HAP-1 (cell line): ENCODE results near the gene PPP2R1B.
A peak's percentile ranks its signal among the peaks of the same experiment; 100 is the strongest.
"Not testable (repeated sequence)": the region's sequence is repeated elsewhere in the genome, so short reads cannot be mapped to it uniquely, and the experiment has no call there.

Experiments used
- DNase-seq, 2 experiments: peaks; one replicate each; pipeline ENCODE4 v3.0.0-alpha.2; 2016 to 2020; ENCODE audit warnings: low spot score in 2 of 2
- H3K27me3 ChIP-seq: fragments of 250-450 bp; sonication (Bioruptor Pico); 2 replicates; pipeline ENCODE4 v1.5.1; 2020; ENCODE audit warnings: low read depth, mild to moderate bottlenecking, moderate library complexity
- H3K36me3 ChIP-seq: fragments of 250-450 bp; sonication (Bioruptor Pico); replicated peaks from 2 replicates; pipeline ENCODE4 v1.5.1; 2020; ENCODE audit warnings: mild to moderate bottlenecking
- H3K4me1 ChIP-seq: fragments of 250-450 bp; sonication (Bioruptor Pico); 2 replicates; pipeline ENCODE4 v1.5.1; 2020; ENCODE audit warnings: mild to moderate bottlenecking
- H3K4me3 ChIP-seq: fragments of 250-450 bp; sonication (Bioruptor Pico); 2 replicates; pipeline ENCODE4 v1.5.1; 2020; ENCODE audit warnings: mild to moderate bottlenecking, moderate library complexity
- H3K9me3 ChIP-seq: fragments of 250-450 bp; sonication (Bioruptor Pico); 2 replicates; pipeline ENCODE4 v1.5.1; 2020; ENCODE audit warnings: mild to moderate bottlenecking, moderate library complexity
- in situ Hi-C: fragments of 300-500 bp; cut with MboI; formaldehyde crosslinking; loops from 3 replicates; pipeline ENCODE4 v1.14.3; 2020; ENCODE audit warnings: low sequenced_read_pairs, inconsistent platforms, mixed read lengths

The PPP2R1B gene

DNA sequence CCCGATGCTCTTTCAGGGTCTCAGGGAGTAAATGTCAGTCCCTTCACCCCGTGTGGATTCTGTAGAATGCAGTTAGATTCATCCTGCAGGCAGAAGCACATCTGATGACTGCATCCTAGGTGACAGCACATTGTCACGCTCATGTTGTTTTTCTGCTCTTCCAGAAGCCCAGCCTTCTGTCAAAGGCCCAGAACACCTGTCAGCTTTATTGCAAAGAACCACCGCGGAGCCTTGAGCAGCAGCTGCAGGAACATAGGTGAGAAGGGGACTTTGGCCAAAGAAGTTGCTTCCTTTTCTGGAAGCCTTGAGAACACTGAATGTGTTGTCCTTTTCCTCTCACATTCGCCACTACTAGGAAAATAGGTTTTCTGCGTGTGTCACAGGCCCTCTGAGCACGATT is 43.7 kb downstream of the PPP2R1B start:
- peaks cover 42% of the 10 kb centered on the region for H3K36me3 ChIP-seq
- in situ Hi-C loops = no loop called here
- no peak for DNase-seq
- peaks cover 16% of the 10 kb centered on the region for H3K4me1 ChIP-seq
- no peak overlapping the region for H3K4me3 ChIP-seq
- no peaks in the 10 kb centered on the region for H3K27me3 ChIP-seq
- H3K9me3 ChIP-seq = no peaks in the 10 kb centered on the region

DNA sequence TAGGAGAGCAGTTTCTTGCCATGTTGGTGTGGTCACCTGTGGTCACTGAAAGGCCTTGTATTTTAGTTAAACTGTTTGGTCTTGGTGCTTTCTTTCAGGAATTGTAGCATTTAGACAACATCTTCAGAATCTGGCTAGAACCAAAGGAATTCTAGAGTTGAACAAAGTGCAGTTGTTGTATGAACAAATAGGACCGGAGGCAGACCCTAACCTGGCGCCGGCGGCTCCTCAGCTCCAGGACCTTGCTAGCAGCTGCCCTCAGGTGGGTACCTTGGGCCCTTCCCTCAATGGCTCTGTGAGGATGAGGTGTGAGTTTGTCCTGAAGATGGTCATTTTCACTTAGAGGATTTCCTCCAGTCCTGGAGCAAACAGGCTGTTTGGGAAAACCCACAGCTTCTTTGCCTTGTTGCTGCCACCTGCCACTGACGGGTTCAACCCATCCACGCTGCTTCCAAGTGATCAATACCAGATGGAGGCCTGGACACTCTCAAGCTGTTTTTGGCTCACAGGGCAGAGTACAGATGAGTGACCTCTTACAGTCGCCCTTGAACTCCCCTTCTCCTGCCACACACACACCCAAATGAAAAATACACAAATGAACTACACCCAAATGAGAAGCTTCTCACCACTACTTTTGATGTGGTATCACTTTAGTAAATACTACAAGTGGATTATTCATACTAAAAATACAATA is 45.2 kb downstream of the PPP2R1B start:
- peaks cover 16% of the 10 kb centered on the region for H3K4me1 ChIP-seq
- H3K27me3 ChIP-seq = no peaks in the 10 kb centered on the region
- DNase-seq = no peak
- in situ Hi-C loops = no loop called here
- no peak overlapping the region for H3K4me3 ChIP-seq
- no peaks in the 10 kb centered on the region for H3K9me3 ChIP-seq
- peaks cover 42% of the 10 kb centered on the region for H3K36me3 ChIP-seq

DNA sequence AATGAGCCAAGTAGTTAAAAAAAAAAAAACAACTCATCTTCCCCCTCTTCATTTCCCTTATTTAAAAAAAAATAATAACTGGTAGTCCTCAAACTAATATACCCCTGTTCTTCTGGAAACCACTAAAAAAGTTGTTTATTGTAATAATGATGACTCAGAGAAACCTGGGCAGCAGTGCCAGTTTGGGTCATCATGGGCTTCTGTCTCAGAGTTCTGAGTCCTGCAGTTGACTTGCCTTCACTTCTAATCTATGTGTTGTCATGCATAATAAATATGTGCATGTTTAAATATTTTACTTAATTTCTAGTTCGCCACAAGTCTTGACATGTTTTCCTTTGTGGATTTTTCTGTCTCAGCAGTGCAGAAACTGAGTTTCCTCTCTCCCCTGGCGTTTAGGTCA is 46.8 kb downstream of the PPP2R1B start:
- Histone ChIP-seq H3K36me3 (peaks cover 41% of the 10 kb centered on the region), H3K9me3 (no peaks in the 10 kb centered on the region), H3K4me1 (peaks cover 16% of the 10 kb centered on the region), H3K4me3 (no peak overlapping the region), H3K27me3 (no peaks in the 10 kb centered on the region)
- in situ Hi-C loops = no loop called here
- DNase-seq = no peak

DNA sequence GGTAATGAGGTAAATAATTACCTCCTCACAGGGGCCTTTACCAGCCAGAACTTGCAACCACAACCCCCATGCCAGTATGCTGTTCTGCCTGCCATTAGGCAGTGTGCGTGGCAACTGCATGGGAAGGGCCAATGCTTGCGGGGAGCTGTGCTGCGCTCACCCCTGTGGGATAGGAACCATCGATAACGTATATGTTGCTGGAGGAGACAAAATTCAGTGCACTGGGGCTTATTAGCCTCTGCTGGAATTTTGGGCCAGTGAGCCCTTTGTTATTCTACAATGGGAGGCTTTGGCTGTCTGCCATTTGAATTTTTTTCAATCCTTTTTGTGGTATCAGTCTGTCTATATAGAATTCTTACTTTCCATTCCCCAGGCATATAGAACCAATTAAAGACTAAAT is 47.3 kb downstream of the PPP2R1B start:
- Histone ChIP-seq H3K4me1 (peaks cover 16% of the 10 kb centered on the region), H3K9me3 (no peaks in the 10 kb centered on the region), H3K4me3 (no peak overlapping the region; the same call in 1 of the 2 replicates), H3K36me3 (peaks cover 36% of the 10 kb centered on the region), H3K27me3 (no peaks in the 10 kb centered on the region)
- in situ Hi-C loops = no loop called here
- peak; percentile 77 to 89 for DNase-seq

DNA sequence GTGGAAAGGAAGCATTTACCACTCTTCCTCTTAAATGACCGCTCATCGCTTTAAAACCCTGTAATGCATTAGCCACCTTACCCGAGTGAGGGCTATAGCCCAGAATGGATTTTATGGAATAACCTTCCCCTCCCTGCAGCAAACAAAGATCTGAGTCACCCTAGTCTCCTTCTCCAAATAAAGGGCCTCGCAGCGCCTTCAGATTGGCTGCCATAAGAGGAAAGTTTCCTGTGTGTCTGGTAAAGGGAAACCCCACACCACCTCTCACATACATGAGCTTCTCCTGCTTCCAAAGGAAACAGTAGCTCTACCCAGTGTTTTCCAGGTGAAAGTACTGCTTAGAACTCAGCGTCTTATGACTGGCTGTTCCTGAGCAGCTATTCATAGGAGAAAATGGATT is 47.8 kb downstream of the PPP2R1B start:
- DNase-seq = peak; percentile 31 to 49
- Histone ChIP-seq H3K4me1 (peaks cover 16% of the 10 kb centered on the region), H3K27me3 (no peaks in the 10 kb centered on the region), H3K9me3 (no peaks in the 10 kb centered on the region), H3K4me3 (no peak overlapping the region; the same call in 1 of the 2 replicates), H3K36me3 (peaks cover 35% of the 10 kb centered on the region)
- in situ Hi-C loops = no loop called here

DNA sequence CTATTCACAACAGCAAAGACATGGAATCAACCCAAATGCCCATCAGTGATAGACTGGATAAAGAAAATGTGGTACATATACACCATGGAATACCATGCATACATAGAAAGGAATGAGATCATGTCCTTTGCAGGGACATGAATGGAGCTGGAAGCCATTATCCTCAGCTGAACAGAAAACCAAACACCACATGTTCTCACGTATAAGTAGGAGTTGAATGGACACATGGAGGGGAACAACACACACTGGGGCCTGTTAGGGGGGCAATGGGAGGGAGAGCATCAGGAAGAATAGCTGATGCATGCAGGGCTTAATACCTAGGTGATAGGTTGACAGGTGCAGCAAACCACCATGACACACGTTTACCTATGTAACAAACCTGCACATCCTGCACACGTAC is 48.5 kb downstream of the PPP2R1B start:
- H3K27me3 ChIP-seq, H3K4me3 ChIP-seq, H3K9me3 ChIP-seq, in situ Hi-C loops, DNase-seq: not testable (repeated sequence)
- Histone ChIP-seq H3K36me3 (peaks cover 36% of the 10 kb centered on the region), H3K4me1 (peaks cover 16% of the 10 kb centered on the region)

DNA sequence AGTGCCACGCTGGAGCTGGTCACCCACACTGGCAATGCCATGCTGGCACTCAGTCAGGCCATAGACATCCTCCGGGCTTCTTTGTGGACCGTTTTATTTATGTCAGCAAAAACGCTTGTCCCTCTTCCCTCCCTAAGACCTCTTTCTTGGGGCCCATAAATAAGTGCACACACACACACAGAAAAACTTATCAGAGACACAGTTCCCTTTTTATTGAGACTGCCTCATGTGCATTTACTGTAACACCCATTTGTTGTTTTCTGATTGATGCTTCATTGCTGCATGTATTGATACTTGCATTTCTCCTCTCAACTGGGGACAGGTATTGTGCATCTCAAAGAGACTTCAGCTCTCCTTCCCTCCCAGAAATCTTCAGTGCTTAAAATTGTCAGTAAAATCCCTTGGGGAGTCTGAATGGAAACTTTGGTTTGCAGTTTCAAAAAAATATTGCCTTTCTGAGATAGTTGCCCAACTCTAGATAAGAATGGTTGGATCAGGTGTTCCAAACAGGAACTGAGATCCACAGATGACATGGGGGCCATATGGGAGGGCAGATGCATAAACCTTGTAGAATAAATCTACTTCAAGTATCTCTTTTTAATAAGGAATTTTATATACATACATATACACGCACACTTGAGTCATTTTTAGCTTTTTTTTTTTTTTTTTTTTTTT is 50.9 kb downstream of the PPP2R1B start:
- Histone ChIP-seq H3K4me3 (no peak overlapping the region), H3K36me3 (peaks cover 17% of the 10 kb centered on the region)

DNA sequence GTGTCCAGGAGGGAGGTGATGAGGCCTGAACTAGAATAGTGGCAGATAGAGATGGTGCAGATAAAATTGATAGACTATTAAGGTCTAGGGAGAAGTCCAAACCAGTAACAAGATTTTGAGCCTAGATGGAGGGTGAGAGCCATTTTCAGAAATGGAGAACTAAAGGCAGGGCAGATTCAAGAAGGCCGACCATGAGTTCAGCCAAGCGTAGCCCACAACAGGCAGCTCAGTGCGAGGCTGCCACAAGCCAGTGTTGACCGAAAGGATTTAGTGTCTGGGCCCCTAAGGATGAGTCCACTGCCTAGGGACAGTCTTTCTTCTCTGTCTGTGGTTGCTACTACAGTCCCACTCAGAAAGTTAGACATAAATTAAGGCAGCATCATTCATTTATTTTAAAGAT is 51.7 kb downstream of the PPP2R1B start:
- Histone ChIP-seq H3K36me3 (peaks cover 9% of the 10 kb centered on the region), H3K4me3 (no peak overlapping the region), H3K27me3 (no peaks in the 10 kb centered on the region), H3K4me1 (peaks cover 15% of the 10 kb centered on the region), H3K9me3 (no peaks in the 10 kb centered on the region)
- in situ Hi-C loops = no loop called here
- DNase-seq = no peak

More for the DNA sequence above, 50.9 kb downstream of the PPP2R1B start:
- DNase-seq = no peak
- Histone ChIP-seq H3K27me3 (no peaks in the 10 kb centered on the region), H3K4me1 (peaks cover 16% of the 10 kb centered on the region), H3K9me3 (no peaks in the 10 kb centered on the region)
- in situ Hi-C loops = no loop called here

DNA sequence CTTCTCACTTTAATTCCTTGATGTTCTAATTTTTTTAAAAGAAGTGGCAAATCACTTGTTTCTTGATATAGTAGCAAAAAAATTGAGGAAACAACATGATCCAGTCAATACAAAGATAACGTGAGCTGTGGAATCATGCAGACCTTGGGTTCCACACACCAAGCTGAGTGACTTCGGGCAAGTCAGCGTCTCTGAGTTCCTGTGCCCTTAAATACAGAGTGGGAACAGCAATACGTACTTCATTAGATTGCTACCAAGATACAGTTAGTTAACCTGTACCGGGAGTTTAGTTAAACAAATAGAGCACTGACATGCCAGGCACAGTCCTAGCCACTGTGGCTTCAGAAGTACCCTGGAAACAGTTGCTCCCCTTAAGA is 58.5 kb downstream of the PPP2R1B start:
- in situ Hi-C loops = no loop called here
- peaks cover 9% of the 10 kb centered on the region for H3K36me3 ChIP-seq
- peaks cover 6% of the 10 kb centered on the region for H3K4me1 ChIP-seq
- DNase-seq = no peak
- no peaks in the 10 kb centered on the region for H3K9me3 ChIP-seq
- H3K27me3 ChIP-seq = no peaks in the 10 kb centered on the region
- no peak overlapping the region for H3K4me3 ChIP-seq

DNA sequence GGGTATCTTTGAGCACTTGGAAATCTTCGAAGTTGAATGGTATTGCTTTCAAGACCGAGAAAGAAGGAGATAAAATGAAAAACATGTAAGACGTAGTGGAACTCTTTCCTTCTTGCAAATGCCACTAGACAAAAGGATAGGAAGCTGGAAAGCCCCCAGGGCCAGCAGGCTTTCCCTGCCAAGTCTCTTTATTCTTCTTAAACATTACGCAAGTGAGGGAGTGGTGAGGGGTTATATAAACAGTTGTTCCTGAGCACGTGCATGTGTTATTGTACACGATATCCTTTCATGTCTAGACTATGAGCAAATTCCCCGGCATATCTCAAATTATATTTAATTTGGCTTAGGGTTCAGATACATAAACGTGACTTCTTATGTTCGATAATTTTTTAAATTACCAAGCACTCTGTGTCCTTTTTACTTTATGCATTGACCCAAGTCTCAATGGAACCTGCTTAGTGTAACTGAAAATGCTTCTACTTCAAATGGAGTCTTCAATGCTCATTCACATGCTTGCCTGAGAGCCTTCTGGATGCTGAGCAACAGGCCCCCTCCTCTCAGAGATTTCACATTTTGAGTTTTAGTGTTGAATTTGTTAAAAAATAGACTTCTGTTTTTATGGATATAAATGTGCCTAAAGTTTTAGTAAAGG is 59.0 kb downstream of the PPP2R1B start:
- in situ Hi-C loops = no loop called here
- Histone ChIP-seq H3K4me1 (peaks cover 6% of the 10 kb centered on the region), H3K4me3 (no peak overlapping the region), H3K36me3 (peaks cover 8% of the 10 kb centered on the region; the same call in 1 of the 2 replicates), H3K9me3 (no peaks in the 10 kb centered on the region), H3K27me3 (no peaks in the 10 kb centered on the region)
- DNase-seq = peak; percentile 71 to 89

DNA sequence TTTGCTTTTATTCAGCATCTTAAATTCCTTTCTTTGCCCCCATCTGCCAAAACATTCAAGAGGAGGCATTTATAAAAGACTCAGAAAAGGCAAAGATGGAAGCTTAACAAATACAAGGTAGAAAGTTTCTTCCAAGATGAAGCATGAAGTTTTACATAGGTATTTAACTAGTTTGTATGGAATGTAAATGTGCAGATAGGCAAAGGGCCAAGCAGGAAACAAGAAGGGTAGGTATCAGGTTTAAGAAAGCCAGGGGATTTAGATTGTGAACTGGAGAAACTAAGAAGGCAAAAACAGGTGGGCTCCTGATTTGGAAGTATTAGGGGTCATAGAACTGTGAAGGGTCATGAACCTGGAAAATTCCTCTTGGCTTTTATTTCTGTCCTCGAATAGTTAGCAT is 62.6 kb downstream of the PPP2R1B start:
- peaks cover 8% of the 10 kb centered on the region; the same call in 1 of the 2 replicates for H3K36me3 ChIP-seq
- in situ Hi-C loops = no loop called here
- H3K9me3 ChIP-seq = no peaks in the 10 kb centered on the region
- no peak for DNase-seq
- peaks cover 6% of the 10 kb centered on the region for H3K4me1 ChIP-seq
- no peak overlapping the region for H3K4me3 ChIP-seq
- H3K27me3 ChIP-seq = no peaks in the 10 kb centered on the region

DNA sequence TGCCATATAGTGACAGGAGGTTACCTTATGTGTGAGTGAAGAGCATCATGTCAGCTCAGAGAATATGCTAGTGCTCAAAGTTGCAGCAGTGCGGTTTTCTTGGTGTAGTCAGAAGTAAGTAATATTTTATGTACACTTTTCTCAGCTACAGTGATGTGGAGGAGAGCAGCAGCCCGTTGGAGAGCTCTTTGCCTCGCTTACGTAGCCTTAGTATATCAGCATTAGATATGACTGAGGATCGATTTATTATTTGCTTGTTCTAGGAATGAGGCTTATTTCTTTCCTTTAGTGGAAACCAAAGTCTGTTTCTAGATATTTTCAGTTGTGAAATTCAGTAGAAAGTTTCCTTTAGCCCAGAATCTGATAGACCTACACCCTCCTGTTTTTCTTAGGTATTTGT is 63.6 kb downstream of the PPP2R1B start:
- Histone ChIP-seq H3K36me3 (peaks cover 8% of the 10 kb centered on the region; the same call in 1 of the 2 replicates), H3K27me3 (no peaks in the 10 kb centered on the region), H3K4me1 (peaks cover 6% of the 10 kb centered on the region), H3K4me3 (no peak overlapping the region), H3K9me3 (no peaks in the 10 kb centered on the region)
- in situ Hi-C loops = no loop called here
- no peak for DNase-seq

DNA sequence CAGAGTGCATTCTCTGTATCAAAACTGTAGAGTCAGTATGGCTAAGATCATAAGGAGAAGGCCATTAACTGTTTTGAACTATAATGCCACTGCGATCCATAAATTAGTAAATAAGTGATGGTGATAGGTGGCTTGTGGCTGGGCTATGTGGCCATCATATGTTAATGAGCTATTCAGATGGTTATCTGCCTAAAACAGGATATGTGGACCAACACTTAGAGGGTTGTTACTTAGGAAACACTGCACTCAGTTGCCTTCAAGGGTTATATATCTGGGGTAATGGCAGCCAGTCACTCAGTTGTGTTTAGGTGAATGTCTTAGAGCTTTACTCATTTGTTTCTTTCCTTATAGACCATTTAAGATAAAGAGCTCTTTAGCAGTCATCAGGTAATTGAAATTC is 66.0 kb downstream of the PPP2R1B start:
- no peaks in the 10 kb centered on the region for H3K9me3 ChIP-seq
- H3K4me1 ChIP-seq = no peaks in the 10 kb centered on the region
- in situ Hi-C loops = no loop called here

DNA sequence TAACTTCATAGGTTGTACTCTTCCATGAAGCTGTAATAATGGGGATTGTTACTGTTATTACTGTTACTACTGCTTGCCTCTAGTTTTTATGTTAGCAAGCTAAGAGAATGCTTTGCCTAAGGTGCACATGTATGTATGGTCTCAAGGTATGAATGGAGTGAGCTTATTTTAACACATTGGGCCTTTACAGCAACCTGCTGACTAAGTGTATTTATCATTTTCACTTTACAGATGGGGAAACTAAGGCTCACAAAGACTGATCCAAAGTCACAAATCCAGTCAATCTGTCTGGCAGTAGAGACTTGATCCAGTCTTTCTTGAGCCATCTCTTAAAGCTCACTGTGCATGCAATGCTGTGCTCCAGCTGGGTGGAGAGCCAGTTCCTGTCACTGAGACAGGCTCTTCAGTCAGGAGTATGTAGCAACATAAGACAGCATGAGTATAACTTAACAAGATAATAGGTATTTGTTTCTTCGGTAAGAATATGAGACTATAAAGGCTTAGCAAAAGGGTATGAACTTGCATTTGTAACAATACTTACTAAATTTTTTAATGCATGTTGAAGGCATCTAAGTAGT is 66.5 kb downstream of the PPP2R1B start:
- no peak overlapping the region for H3K4me3 ChIP-seq

More for the DNA sequence above, 66.0 kb downstream of the PPP2R1B start:
- H3K4me3 ChIP-seq = no peak overlapping the region
- no peaks in the 10 kb centered on the region for H3K27me3 ChIP-seq
- DNase-seq = no peak
- H3K36me3 ChIP-seq = peaks cover 5% of the 10 kb centered on the region; the same call in 1 of the 2 replicates

More for the DNA sequence above, 66.5 kb downstream of the PPP2R1B start:
- Histone ChIP-seq H3K27me3 (no peaks in the 10 kb centered on the region), H3K36me3 (peaks cover 2% of the 10 kb centered on the region; the same call in 1 of the 2 replicates), H3K9me3 (no peaks in the 10 kb centered on the region), H3K4me1 (no peaks in the 10 kb centered on the region)
- no peak for DNase-seq
- in situ Hi-C loops = no loop called here
